HT1080 (cell line): ENCODE measurements around the gene ZFAND6. TPM values are rescaled to one million over a fixed set of nuclear protein-coding genes. Genes with fewer than 3 reads are reported as not detected.

ENCODE experiments used
- DNase-seq: peaks from one replicate; pipeline ENCODE4 v3.0.0-alpha.2; 2015; ENCODE audit warnings: low read depth
- total RNA-seq: library from RNA; depleted of rRNA; stranded (reverse); fragments of >200 nt; shearing (Covaris generic); gene quantifications from 2 replicates; pipeline ENCODE4 v1.2.3, GENCODE V29; 2014

The ZFAND6 gene
- total RNA-seq, 1 experiment from 2014 or later = 173 TPM

GRCh38 chr15:80049046-80049445 is 10.4 kb upstream of the ZFAND6 start:
- no peak for DNase-seq

GRCh38 chr15:80052597-80053304 is 6.7 kb upstream of the ZFAND6 start:
- no peak for DNase-seq

GRCh38 chr15:80055933-80056332 is 3.5 kb upstream of the ZFAND6 start:
- no peak for DNase-seq

- no peak for DNase-seq
Measured at GRCh38 chr15:80058044-80058443, 1.4 kb upstream of the ZFAND6 start.

GRCh38 chr15:80059786-80060355 is 395 bp downstream of the ZFAND6 start:
- peak; percentile 54 for DNase-seq

GRCh38 chr15:80060356-80061006 is 1.0 kb downstream of the ZFAND6 start:
- DNase-seq = peak; percentile 61

- no peak for DNase-seq
Measured at GRCh38 chr15:80061582-80061981, 2.1 kb downstream of the ZFAND6 start.

GRCh38 chr15:80066912-80067311 is 7.4 kb downstream of the ZFAND6 start:
- DNase-seq = no peak

- no peak for DNase-seq
Measured at GRCh38 chr15:80068578-80068977, 9.1 kb downstream of the ZFAND6 start.

- no peak for DNase-seq
Measured at GRCh38 chr15:80070840-80071239, 11.4 kb downstream of the ZFAND6 start.

GRCh38 chr15:80071652-80072051 is 12.2 kb downstream of the ZFAND6 start:
- no peak for DNase-seq

- DNase-seq = peak; percentile 93
Measured at GRCh38 chr15:80072285-80072994, 13.0 kb downstream of the ZFAND6 start.

GRCh38 chr15:80073197-80073596 is 13.7 kb downstream of the ZFAND6 start:
- DNase-seq = no peak

GRCh38 chr15:80076321-80077318 is 17.1 kb downstream of the ZFAND6 start:
- no peak for DNase-seq

GRCh38 chr15:80081390-80081789 is 21.9 kb downstream of the ZFAND6 start:
- DNase-seq = no peak

- no peak for DNase-seq
Measured at GRCh38 chr15:80087104-80087503, 27.6 kb downstream of the ZFAND6 start.

GRCh38 chr15:80090041-80090440 is 30.6 kb downstream of the ZFAND6 start:
- DNase-seq = no peak

- no peak for DNase-seq
Measured at GRCh38 chr15:80090879-80091503, 31.5 kb downstream of the ZFAND6 start.

GRCh38 chr15:80093854-80094418 is 34.5 kb downstream of the ZFAND6 start:
- DNase-seq = no peak

GRCh38 chr15:80095511-80095910 is 36.0 kb downstream of the ZFAND6 start:
- no peak for DNase-seq
